H1 (cell line): ENCODE results near the gene MPPE1. TPM values are rescaled to one million over a fixed set of nuclear protein-coding genes. Genes with fewer than 3 reads are reported as not detected.

ENCODE experiments used
- CTCF ChIA-PET: fragments of 300-600 bp; sonication (Branson Sonifier 250); formaldehyde crosslinking; loops from one replicate; lab custom pipeline; 2021; ENCODE audit not compliant: partially characterized antibody; lab: Charles Lee
- POLR2A ChIA-PET: fragments of 300-600 bp; sonication (Branson Sonifier 250); formaldehyde crosslinking; loops from one replicate; lab custom pipeline; 2021; ENCODE audit warnings: inconsistent platforms; ENCODE audit not compliant: partially characterized antibody; lab: Charles Lee
- DNase-seq, 2 experiments: peaks; one replicate each; pipeline versions ENCODE4 v3.0.0 to v3.0.0-alpha.2; 2010 to 2022; ENCODE audit warnings: low spot score in 2 of 2, low read depth in 1 of 2, mixed read lengths in 1 of 2
- FAIRE-seq: peaks from 2 replicates; lab custom pipeline; 2011; peaks lifted over from hg19 to GRCh38; lab: Jason Lieb, UNC
- H2AFZ ChIP-seq: 2 replicates; pipeline ENCODE4 v1.8.1; 2012; ENCODE audit warnings: low read length, inconsistent platforms
- H2AK5ac ChIP-seq: 2 replicates; pipeline ENCODE4 v1.6.1; 2013; ENCODE audit warnings: low read depth, low read length
- H2BK120ac ChIP-seq: replicated peaks from 2 replicates; pipeline ENCODE3; 2013; ENCODE audit warnings: low read depth, low read length, inconsistent platforms
- H2BK12ac ChIP-seq: 2 replicates; pipeline ENCODE4 v1.6.1; 2013; ENCODE audit warnings: low read depth, low read length
- H2BK15ac ChIP-seq: 2 replicates; pipeline ENCODE4 v1.6.1; 2013; ENCODE audit warnings: low read length
- H2BK20ac ChIP-seq: 2 replicates; pipeline ENCODE4 v1.6.1; 2013; ENCODE audit warnings: low read length
- H2BK5ac ChIP-seq: 2 replicates; pipeline ENCODE4 v1.6.1; 2013; ENCODE audit warnings: low read depth, low read length
- H3K14ac ChIP-seq: 2 replicates; pipeline ENCODE4 v1.6.1; 2013; ENCODE audit warnings: inconsistent platforms; ENCODE audit not compliant: insufficient read length
- H3K18ac ChIP-seq: 2 replicates; pipeline ENCODE4 v1.6.1; 2013; ENCODE audit warnings: low read length; ENCODE audit errors: extremely low read depth
- H3K23ac ChIP-seq: 2 replicates; pipeline ENCODE4 v1.6.1; 2013; ENCODE audit warnings: inconsistent platforms; ENCODE audit not compliant: insufficient read length
- H3K23me2 ChIP-seq: 2 replicates; pipeline ENCODE4 v1.6.1; 2013; ENCODE audit warnings: low read depth, low read length
- H3K27ac ChIP-seq: 2 replicates; pipeline ENCODE4 v1.6.1; 2011; ENCODE audit warnings: low read depth, low read length, inconsistent platforms
- H3K27me3 ChIP-seq, 4 experiments: replicated peaks in 1 of 4; 1 replicate in 1 of 4; 2 replicates in 3 of 4; pipeline versions ENCODE4 v1.6.1 to v1.8.1; 2011 to 2013; ENCODE audit warnings: low read length in 3 of 4, mild to moderate bottlenecking in 3 of 4, inconsistent platforms in 2 of 4, mixed read lengths in 2 of 4, moderate library complexity in 1 of 4; ENCODE audit not compliant: control insufficient read depth in 3 of 4, insufficient read depth in 3 of 4; ENCODE audit errors: extremely low read depth in 1 of 4
- H3K36me3 ChIP-seq, 4 experiments: 2 replicates each; pipeline versions ENCODE4 v1.6.1 to v1.8.1; 2011 to 2013; ENCODE audit warnings: mild to moderate bottlenecking in 4 of 4, low read length in 3 of 4, moderate library complexity in 2 of 4, control low read depth in 1 of 4, inconsistent platforms in 1 of 4; ENCODE audit not compliant: insufficient read depth in 4 of 4, control insufficient read depth in 2 of 4
- H3K4ac ChIP-seq: replicated peaks from 2 replicates; pipeline ENCODE3; 2013; ENCODE audit warnings: low read length, low read depth, mixed read lengths, inconsistent platforms; ENCODE audit not compliant: insufficient read length
- H3K4me1 ChIP-seq, 4 experiments: replicated peaks in 1 of 4; 1 replicate in 1 of 4; 2 replicates in 3 of 4; pipeline versions ENCODE4 v1.6.1 to v1.8.1; 2011 to 2013; ENCODE audit warnings: low read length in 3 of 4, inconsistent platforms in 2 of 4, mixed read lengths in 1 of 4; ENCODE audit not compliant: insufficient read depth in 4 of 4, control insufficient read depth in 3 of 4
- H3K4me2 ChIP-seq, 2 experiments: 2 replicates each; pipeline versions ENCODE4 v1.6.1 to v1.8.1; 2011 to 2013; ENCODE audit warnings: low read depth in 2 of 2, low read length in 2 of 2, control low read depth in 1 of 2, inconsistent platforms in 1 of 2, mild to moderate bottlenecking in 1 of 2; ENCODE audit not compliant: insufficient read depth in 1 of 2
- H3K4me3 ChIP-seq, 4 experiments: fragments of 200-600, 300-600 bp in 1 of 4; sonication (generic), shearing (Covaris generic), sonication (Bioruptor Twin) in 1 of 4; 2 replicates each; pipeline versions ENCODE4 v1.5.1 to v1.8.1; 2011 to 2016; ENCODE audit warnings: low read length in 4 of 4, low read depth in 3 of 4, control low read depth in 2 of 4, inconsistent platforms in 2 of 4, mild to moderate bottlenecking in 2 of 4, mixed read lengths in 1 of 4, moderate library complexity in 1 of 4; ENCODE audit not compliant: insufficient read depth in 2 of 4; ENCODE audit errors: extremely low read depth in 1 of 4
- H3K56ac ChIP-seq: replicated peaks from 2 replicates; pipeline ENCODE3; 2013; ENCODE audit warnings: low read depth, mild to moderate bottlenecking, mixed read lengths, low read length, inconsistent platforms; ENCODE audit not compliant: insufficient read length
- H3K79me1 ChIP-seq: 2 replicates; pipeline ENCODE4 v1.6.1; 2013; ENCODE audit warnings: low read depth, low read length, control low read depth
- H3K79me2 ChIP-seq, 2 experiments: 2 replicates each; pipeline versions ENCODE4 v1.6.1 to v1.8.1; 2012 to 2013; ENCODE audit warnings: low read length in 2 of 2, mild to moderate bottlenecking in 2 of 2, inconsistent platforms in 1 of 2; ENCODE audit not compliant: insufficient read depth in 2 of 2, control insufficient read depth in 1 of 2
- H3K9ac ChIP-seq, 4 experiments: replicated peaks in 1 of 4; 1 replicate in 1 of 4; 2 replicates in 3 of 4; pipeline versions ENCODE4 v1.6.1 to v1.8.1; 2011 to 2013; ENCODE audit warnings: low read depth in 3 of 4, low read length in 3 of 4, control low read depth in 2 of 4, mild to moderate bottlenecking in 2 of 4, moderate library complexity in 2 of 4, inconsistent platforms in 1 of 4; ENCODE audit errors: extremely low read depth in 1 of 4
- H3K9me3 ChIP-seq, 2 experiments: 2 replicates each; pipeline versions ENCODE4 v1.6.1 to v1.8.1; 2012 to 2013; ENCODE audit warnings: mild to moderate bottlenecking in 2 of 2, moderate library complexity in 2 of 2, control low read depth in 1 of 2, inconsistent platforms in 1 of 2, low read depth in 1 of 2, low read length in 1 of 2, mixed read lengths in 1 of 2; ENCODE audit not compliant: insufficient read depth in 2 of 2
- H4K20me1 ChIP-seq, 2 experiments: replicated peaks in 1 of 2; 2 replicates each; pipeline versions ENCODE3 to v1.8.1; 2011 to 2013; ENCODE audit warnings: inconsistent platforms in 2 of 2, low read length in 2 of 2, mild to moderate bottlenecking in 1 of 2; ENCODE audit not compliant: insufficient read depth in 2 of 2, control insufficient read depth in 1 of 2
- H4K5ac ChIP-seq: 2 replicates; pipeline ENCODE4 v1.6.1; 2013; ENCODE audit warnings: low read length, low read depth, mixed read lengths, inconsistent platforms; ENCODE audit not compliant: insufficient read length
- H4K8ac ChIP-seq: 2 replicates; pipeline ENCODE4 v1.8.0; 2013; ENCODE audit warnings: mild to moderate bottlenecking, moderate library complexity, low read length, inconsistent platforms; ENCODE audit not compliant: insufficient read depth; ENCODE audit errors: extremely low read depth
- H4K91ac ChIP-seq: replicated peaks from 2 replicates; pipeline ENCODE3; 2013; ENCODE audit warnings: low read length, mixed read lengths, inconsistent platforms; ENCODE audit not compliant: insufficient read length
- ASH2L ChIP-seq: fragments of 200-600, 300-600 bp; sonication (generic); IDR thresholded peaks from one replicate; pipeline ENCODE4 v1.7.1; 2017; ENCODE audit warnings: low read length
- ATF2 ChIP-seq: IDR thresholded peaks from 2 replicates; pipeline ENCODE4 v1.6.1; 2012; ENCODE audit warnings: low read length, inconsistent platforms
- BACH1 ChIP-seq: IDR thresholded peaks from 2 replicates; pipeline ENCODE4 v1.6.1; 2012; ENCODE audit warnings: low read length, improper control_type of control experiment
- CHD1 ChIP-seq: IDR thresholded peaks from 2 replicates; pipeline ENCODE4 v1.6.1; 2012; ENCODE audit warnings: low read depth, low read length, improper control_type of control experiment
- CHD2 ChIP-seq: IDR thresholded peaks from 2 replicates; pipeline ENCODE4 v1.6.1; 2012; ENCODE audit warnings: low read length, improper control_type of control experiment
- JUN ChIP-seq: IDR thresholded peaks from 2 replicates; pipeline ENCODE4 v1.6.1; 2011; ENCODE audit warnings: low read depth, mild to moderate bottlenecking, improper control_type of control experiment, low read length
- MAFK ChIP-seq: IDR thresholded peaks from 2 replicates; pipeline ENCODE4 v1.6.1; 2012; ENCODE audit warnings: low read depth, mild to moderate bottlenecking, improper control_type of control experiment, low read length
- NRF1 ChIP-seq: IDR thresholded peaks from 2 replicates; pipeline ENCODE4 v1.6.1; 2011; ENCODE audit warnings: mild to moderate bottlenecking, low read depth, low read length, improper control_type of control experiment
- RAD21 ChIP-seq, 2 experiments: IDR thresholded peaks in 1 of 2; conservative IDR thresholded peaks in 1 of 2; 2 replicates each; pipeline ENCODE4 v1.6.1; 2011; ENCODE audit warnings: low read depth in 2 of 2, low read length in 2 of 2, improper control_type of control experiment in 1 of 2, inconsistent platforms in 1 of 2, mild to moderate bottlenecking in 1 of 2, moderate library complexity in 1 of 2
- SIX5 ChIP-seq: IDR thresholded peaks from 2 replicates; pipeline ENCODE4 v1.6.1; 2011; ENCODE audit warnings: mild to moderate bottlenecking, low read depth, low read length
- SP2 ChIP-seq: IDR thresholded peaks from 2 replicates; pipeline ENCODE4 v1.6.1; 2012; ENCODE audit warnings: mild to moderate bottlenecking, low read length, inconsistent platforms
- TAF1 ChIP-seq: IDR thresholded peaks from 2 replicates; pipeline ENCODE4 v1.6.1; 2011; ENCODE audit warnings: mild to moderate bottlenecking, low read depth, low read length
- WGBS, 2 experiments: shearing (Covaris generic) in 1 of 2; methylation state at CpG; one replicate each; pipeline versions ENCODE4 v1.1.6 to v1.1.7; 2013 to 2015; ENCODE audit warnings: low lambda C conversion rate in 2 of 2, mixed read lengths in 2 of 2, inconsistent platforms in 1 of 2, low coverage in 1 of 2, missing lambda C conversion rate in 1 of 2; ENCODE audit not compliant: insufficient replicate concordance in 2 of 2, insufficient coverage in 1 of 2, insufficient read length in 1 of 2; ENCODE audit errors: extremely low coverage in 1 of 2, missing lambda C conversion rate in 1 of 2; 5-methylcytosine and 5-hydroxymethylcytosine counted together
- polyA plus RNA-seq, 7 experiments: library from polyadenylated mRNA; depleted of rRNA in 3 of 7; stranded (reverse) in 5 of 7; unstranded in 2 of 7; fragments of >200 nt in 5 of 7; fragments of 200-250 nt in 2 of 7; gene quantifications; 1 replicate in 5 of 7; 2 replicates in 1 of 7; 4 replicates in 1 of 7; pipeline versions ENCODE4 v1.2.1 to v1.2.3, GENCODE V29; 2011 to 2013; ENCODE audit warnings: missing spikeins in 2 of 7, mixed read lengths in 2 of 7
- total RNA-seq: library from RNA; stranded (reverse); fragmentation: NEBNext Ultra II Directional; extraction: Animal tissue kit (Norgen Biotek cat#: 25700); gene quantifications from 2 replicates; pipeline ENCODE4 v1.2.1, GENCODE V29; 2021

MPPE1 gene
- total and polyA plus RNA-seq, 2 of the 8 experiments (the other 6 are each of a cell fraction or from before 2014, with no cell fraction given), result 13.7 to 20.9 TPM

GRCh38 chr18:11877497-11878135 is 30.5 kb downstream of the MPPE1 start:
- H2BK5ac ChIP-seq, result no peak overlapping the region
- ChIA-PET POLR2A (interaction anchor here (1.1 to 1.7 kb wide), 3 partner anchors 11 to 119 kb away, joined by 3 to 4 read pairs (median 3); no protein-coding TSS in a partner anchor), CTCF (interaction anchor here (1.0 to 2.2 kb wide), 10 partner anchors 9 to 162 kb away, joined by 3 to 11 read pairs (median 4); no protein-coding TSS in a partner anchor)
- peaks cover 0 to 10% (median 0%) of the 10 kb centered on the region in 4 experiments; a peak in 1 of 8 replicates for H3K36me3 ChIP-seq
- 90% methylated on average over 10 of the region's 10 CpGs; no CpG with 5 or more reads in 1 of the 2 experiments for WGBS, 2 experiments
- H4K91ac ChIP-seq, result peak overlapping the region; percentile 55
- H3K23me2 ChIP-seq, result no peaks in the 10 kb centered on the region
- H4K20me1 ChIP-seq, result peaks cover 0 to 3% of the 10 kb centered on the region in 2 experiments
- no peak overlapping the region for H3K4me3 ChIP-seq
- H3K23ac ChIP-seq, result no peak overlapping the region
- H3K9ac ChIP-seq, result no peak overlapping the region
- H3K4me1 ChIP-seq, result no peaks in the 10 kb centered on the region; a peak in 1 of 7 replicates
- no peak overlapping the region for H2AK5ac ChIP-seq
- H4K8ac ChIP-seq, result no peak overlapping the region
- H3K9me3 ChIP-seq, result peaks cover 3 to 6% of the 10 kb centered on the region in 2 experiments; a peak in 1 of 4 replicates
- no peaks in the 10 kb centered on the region; the same call in 1 of the 2 replicates for H3K79me1 ChIP-seq
- no peak overlapping the region for H3K4ac ChIP-seq
- no peak overlapping the region for H3K27ac ChIP-seq
- FAIRE-seq (no peak), DNase-seq (no peak)
- H3K14ac ChIP-seq, result no peak overlapping the region
- H2BK12ac ChIP-seq, result no peak overlapping the region
- H3K27me3 ChIP-seq, result no peaks in the 10 kb centered on the region
- H3K4me2 ChIP-seq, result no peak overlapping the region
- no peak overlapping the region for H3K18ac ChIP-seq
- no peak overlapping the region for H3K56ac ChIP-seq
- H2AFZ ChIP-seq, result no peak overlapping the region
- H3K79me2 ChIP-seq, result no peaks in the 10 kb centered on the region
- H2BK20ac ChIP-seq, result no peak overlapping the region
- H2BK120ac ChIP-seq, result no peak overlapping the region
- H2BK15ac ChIP-seq, result no peak overlapping the region
- H4K5ac ChIP-seq, result no peak overlapping the region
- no peak; a peak in 1 of 4 replicates for TF ChIP-seq RAD21 (IDR thresholded peaks at IDR 0.05 in 1 of 2, conservative IDR thresholded peaks at IDR 0.05 in 1 of 2; ENCODE audit: low read depth in 2 of 2, low read length in 2 of 2)
- no peak for TF ChIP-seq MAFK
- no peak for TF ChIP-seq ATF2
- TF ChIP-seq NRF1, result no peak
- TF ChIP-seq ASH2L, result no peak
- TF ChIP-seq JUN, result no peak
- TF ChIP-seq TAF1, result no peak
- TF ChIP-seq SIX5, result no peak
- TF ChIP-seq BACH1, result no peak
- TF ChIP-seq CHD1, result no peak
- no peak for TF ChIP-seq CHD2
- no peak for TF ChIP-seq SP2
